ENCODE data around the gene C1QTNF9B.
"Not testable (repeated sequence)": the region's sequence is repeated elsewhere in the genome, so short reads cannot be mapped to it uniquely, and the experiment has no call there.

The C1QTNF9B gene

DNA sequence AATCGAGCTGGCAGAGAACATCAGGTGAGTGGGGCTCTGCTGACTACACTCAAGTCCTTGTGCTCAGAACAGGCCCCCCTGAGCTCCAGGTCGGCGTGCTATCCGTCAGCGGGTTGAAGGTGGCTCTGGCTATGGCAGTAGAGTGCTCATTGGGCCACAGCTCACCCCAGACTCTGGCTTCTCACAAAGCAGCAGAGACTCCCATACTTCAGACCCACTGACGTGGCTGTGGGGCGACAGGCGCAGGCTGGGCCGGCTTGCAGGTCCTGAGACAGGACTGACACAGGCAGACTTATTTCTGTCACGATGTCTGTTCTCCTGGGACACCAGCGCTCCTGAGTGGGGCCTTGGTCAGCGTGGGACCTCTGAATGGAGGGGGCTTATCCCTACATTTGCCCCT lies 2.6 kb downstream of the C1QTNF9B start:
- not testable (repeated sequence) for DNase-seq (ENCODE audit: low read depth in 1 of 2, low spot score in 1 of 2)

GRCh38 chr13:23893791-23894190 lies 3.5 kb downstream of the C1QTNF9B start:
- DNase-seq (ENCODE audit: low read depth in 1 of 2, low spot score in 1 of 2) = not testable (repeated sequence)

GRCh38 chr13:23889615-23890607 lies 7.4 kb downstream of the C1QTNF9B start:
- no peak for DNase-seq (ENCODE audit: low read depth in 1 of 2, low spot score in 1 of 2)

GRCh38 chr13:23888658-23889614 lies 8.4 kb downstream of the C1QTNF9B start, which contains the start of gene MIPEP:
MIPEP (minus strand) TSS chr13:23889400; CDS start chr13:23889320, 80 bp downstream.
- DNase-seq (ENCODE audit: low read depth in 1 of 2, low spot score in 1 of 2) = peak; percentile 73 to 82

DNA sequence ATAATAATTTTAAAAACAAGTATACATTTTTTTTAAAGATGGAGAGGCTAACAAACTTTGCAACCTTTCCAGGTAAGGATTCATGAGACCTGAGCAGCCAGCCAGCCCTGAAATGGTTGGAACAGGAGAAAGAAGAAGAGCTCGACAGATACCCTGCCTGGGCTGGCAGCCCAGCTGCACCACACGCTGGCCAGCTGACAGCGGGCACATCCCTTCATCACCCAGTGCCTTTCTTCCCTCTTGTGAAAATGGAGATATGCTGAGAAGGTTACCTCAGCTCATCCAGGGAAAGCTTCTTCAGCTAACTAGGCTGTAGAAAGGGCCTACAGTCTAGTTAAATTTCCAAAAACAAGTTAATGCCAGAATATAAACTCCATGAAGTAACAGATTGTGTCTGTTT lies 12.9 kb downstream of the C1QTNF9B start:
- not testable (repeated sequence) for DNase-seq (ENCODE audit: low read depth in 1 of 2, low spot score in 1 of 2)

GRCh38 chr13:23883255-23883654 lies 14.0 kb downstream of the C1QTNF9B start:
- no peak for DNase-seq (ENCODE audit: low read depth in 1 of 2, low spot score in 1 of 2)

DNA sequence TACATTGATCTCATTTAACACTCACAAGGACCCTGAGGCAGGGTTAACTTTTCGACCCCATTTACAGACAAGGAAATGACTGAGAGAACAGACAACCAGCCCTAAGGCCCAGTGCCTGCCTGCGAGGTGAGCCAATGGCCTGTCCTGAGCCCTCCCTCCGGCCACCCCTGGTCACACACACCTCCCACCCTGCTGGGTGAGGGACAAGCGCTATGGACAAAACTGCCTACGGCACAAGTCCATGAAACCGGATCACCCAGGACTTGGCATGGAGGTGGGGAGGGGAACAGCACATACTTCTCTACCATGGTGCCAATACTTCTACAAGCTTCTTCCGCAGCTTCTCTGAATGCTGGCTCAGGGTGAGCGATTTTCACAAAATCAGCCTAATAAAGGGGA lies 15.9 kb downstream of the C1QTNF9B start:
- not testable (repeated sequence) for DNase-seq (ENCODE audit: low read depth in 1 of 2, low spot score in 1 of 2)

GRCh38 chr13:23880493-23881401 lies 16.6 kb downstream of the C1QTNF9B start:
- DNase-seq (ENCODE audit: low read depth in 1 of 2, low spot score in 1 of 2) = not testable (repeated sequence)

DNA sequence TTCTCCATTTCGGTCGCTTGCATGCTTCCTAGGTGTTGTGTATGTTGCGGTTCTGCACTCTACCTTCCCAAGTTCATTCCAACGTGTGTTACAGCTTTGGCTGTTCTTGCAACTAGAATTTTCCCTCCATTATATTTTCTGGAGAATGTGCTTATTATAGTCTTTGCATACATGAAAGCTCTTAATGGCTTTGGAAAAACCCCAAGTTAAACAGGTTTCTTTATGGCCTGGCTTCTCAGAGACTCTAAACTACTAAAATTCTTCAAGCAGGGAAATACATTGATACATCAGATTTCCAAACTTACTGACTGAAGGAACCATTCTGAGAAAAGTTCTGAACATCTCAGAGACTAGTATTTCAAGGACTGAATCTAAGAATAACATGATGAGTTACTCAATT lies 20.0 kb downstream of the C1QTNF9B start:
- DNase-seq (ENCODE audit: low read depth in 1 of 2, low spot score in 1 of 2) = no peak

GRCh38 chr13:23876265-23876664 lies 21.0 kb downstream of the C1QTNF9B start:
- no peak for DNase-seq (ENCODE audit: low read depth in 1 of 2, low spot score in 1 of 2)

GRCh38 chr13:23871616-23872220 lies 25.6 kb downstream of the C1QTNF9B start:
- DNase-seq (ENCODE audit: low read depth in 1 of 2, low spot score in 1 of 2) = no peak

DNA sequence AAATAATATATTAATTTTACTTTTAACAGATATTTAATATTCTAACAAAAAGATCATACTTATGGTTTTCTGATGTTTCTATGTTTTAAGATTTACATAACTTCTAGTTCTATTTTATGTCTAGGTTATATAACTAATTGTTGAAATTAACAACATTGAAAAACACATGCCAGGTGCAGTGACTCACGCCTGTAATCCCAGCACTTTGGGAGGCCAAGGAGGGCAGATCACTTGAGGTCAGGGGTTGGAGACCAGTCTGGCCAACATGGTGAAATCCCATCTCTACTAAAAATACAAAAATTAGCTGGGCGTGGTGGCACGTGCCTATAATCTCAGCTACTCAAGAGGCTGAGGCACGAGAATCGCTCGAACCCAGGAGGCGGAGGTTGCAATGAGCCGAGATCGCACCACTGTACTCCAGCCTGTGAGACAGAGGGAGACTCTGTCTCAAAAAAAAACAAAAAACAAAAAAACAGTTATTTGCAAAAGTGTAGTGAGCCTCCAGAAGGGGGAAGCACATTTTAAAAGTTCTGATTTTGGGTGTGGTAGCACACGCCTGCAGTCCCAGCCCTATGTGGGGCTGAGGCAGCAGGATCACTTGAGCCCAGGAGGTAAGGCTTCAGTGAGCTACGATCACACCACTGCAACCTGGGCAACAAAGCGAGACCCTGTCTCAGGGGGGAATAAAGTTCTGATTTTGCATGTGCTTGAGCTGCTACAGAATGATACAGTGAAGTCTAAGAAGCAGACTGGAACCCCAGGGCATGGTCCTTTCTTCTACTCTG lies 26.8 kb downstream of the C1QTNF9B start:
- DNase-seq (ENCODE audit: low read depth in 1 of 2, low spot score in 1 of 2) = no peak

- no peak for DNase-seq (ENCODE audit: low read depth in 1 of 2, low spot score in 1 of 2)
Observed at GRCh38 chr13:23868521-23868920, 28.8 kb downstream of the C1QTNF9B start.

GRCh38 chr13:23867027-23867491 lies 30.2 kb downstream of the C1QTNF9B start:
- no peak for DNase-seq (ENCODE audit: low read depth in 1 of 2, low spot score in 1 of 2)

DNA sequence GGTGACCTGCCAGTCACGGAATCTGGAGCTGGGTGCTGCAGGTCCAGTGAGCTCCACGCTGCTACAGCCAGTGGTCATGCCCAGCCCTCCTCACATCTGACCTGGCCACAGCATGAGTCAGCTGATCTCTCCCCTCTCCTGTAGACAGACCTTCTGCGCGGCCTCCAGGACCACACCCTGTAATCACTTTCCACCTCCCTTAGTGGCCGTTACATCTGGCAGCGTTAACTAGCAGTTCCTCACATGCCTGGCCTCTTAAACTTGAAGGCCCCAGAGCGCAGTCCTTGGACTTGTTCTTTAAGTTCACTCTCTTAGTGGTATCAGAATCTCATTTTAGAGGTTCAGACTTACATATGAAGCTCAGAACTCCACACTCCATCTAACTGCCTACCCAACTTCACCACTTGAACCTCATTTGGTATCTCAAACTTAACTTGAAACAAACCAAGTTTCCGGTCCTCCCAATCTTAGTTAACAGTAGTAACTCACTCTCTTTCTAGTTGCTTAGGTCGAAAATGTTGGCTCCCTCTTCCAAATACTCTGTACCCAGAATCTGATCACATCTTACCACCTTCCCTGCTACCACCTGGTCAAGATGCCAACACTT lies 30.8 kb downstream of the C1QTNF9B start:
- DNase-seq (ENCODE audit: low read depth in 1 of 2, low spot score in 1 of 2) = no peak

DNA sequence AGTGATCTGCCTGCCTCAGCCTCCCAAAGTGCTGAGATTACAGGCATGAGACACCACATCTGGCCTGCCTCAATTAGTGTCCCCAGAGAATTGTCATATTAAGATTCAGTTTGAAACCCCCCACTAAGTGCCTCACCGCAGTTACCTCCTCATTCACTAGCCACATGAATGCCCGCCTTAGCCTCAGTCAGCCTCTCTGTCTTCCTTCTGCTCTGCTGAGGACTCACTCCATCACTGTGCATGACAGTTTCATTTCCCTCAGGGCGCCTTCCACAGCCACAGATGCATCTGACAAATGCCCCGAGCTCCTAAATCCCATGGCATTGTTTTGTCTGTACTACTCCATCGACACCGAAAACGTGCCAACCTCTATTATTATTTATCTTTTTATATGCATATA lies 31.4 kb downstream of the C1QTNF9B start:
- DNase-seq (ENCODE audit: low read depth in 1 of 2, low spot score in 1 of 2) = no peak

DNA sequence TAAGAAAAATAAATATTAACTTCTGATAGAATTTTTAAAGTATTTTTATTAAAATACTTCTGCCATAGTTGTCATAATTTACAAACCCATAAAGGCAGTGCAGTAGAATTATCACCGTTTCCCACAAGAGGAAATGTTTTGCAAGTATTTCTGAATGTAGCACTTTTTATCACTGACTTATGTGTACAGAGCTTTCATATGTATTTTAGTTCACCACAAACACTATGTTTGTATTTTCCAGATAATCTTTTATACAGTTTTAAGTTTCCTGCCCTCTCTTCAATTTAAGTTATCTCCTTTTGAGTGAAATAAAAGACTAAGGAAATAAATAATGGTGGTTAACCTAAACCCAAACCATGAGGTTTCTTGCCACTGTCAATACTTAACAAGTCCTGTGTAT lies 32.3 kb downstream of the C1QTNF9B start:
- no peak for DNase-seq (ENCODE audit: low read depth in 1 of 2, low spot score in 1 of 2)

DNA sequence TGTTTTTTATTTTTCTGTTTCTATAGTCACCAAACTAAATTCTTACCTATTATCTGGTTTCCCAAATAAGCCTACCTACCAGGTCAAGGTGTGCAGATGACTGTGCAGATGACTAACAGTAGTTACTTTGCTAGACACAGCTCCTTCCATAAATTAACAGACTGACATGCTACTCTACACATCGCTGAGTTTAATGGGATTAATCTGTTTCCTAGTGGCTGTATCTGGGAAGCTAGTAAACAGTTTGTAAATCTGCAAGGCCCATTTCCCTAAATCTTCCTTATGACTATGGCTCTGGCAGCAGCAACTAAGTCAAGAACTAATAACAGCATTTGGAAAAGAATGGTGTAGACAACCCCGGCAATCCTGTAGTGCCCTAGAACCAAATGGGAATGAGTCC lies 36.0 kb downstream of the C1QTNF9B start:
- DNase-seq (ENCODE audit: low read depth in 1 of 2, low spot score in 1 of 2) = no peak

DNA sequence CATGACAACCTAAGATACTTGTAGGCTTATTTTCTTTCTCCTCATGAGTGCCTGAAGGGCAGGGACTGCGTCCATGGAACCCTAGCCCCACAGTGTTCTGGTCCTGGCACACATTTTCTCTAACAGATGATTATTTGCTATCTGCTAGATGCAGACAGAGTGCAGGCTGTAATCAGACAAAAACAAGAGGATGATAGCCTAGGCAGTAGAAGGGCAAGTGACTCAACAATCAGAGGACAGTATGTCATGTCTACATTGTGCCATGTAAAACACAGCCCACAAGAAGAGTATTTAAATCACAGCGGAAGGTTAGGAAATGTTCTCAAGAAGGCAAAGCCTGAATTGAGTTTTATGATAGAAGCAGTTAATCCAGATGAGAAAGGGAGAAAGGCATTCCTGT lies 37.4 kb downstream of the C1QTNF9B start:
- DNase-seq (ENCODE audit: low read depth in 1 of 2, low spot score in 1 of 2) = no peak

Data from activated T-helper 1 cell treated with anti-CD3 and anti-CD28 coated beads, Interleukin-2, amount 50 U/mL, for 16 hours (primary cell).